HG03521 (cell line): ENCODE data around the gene UBL4A.

ENCODE experiments used
- ATAC-seq: cut with Tn5 transposase; IDR thresholded peaks from one replicate; pipeline ENCODE4 v1.9.1; 2021; ENCODE audit warnings: mild to moderate bottlenecking, moderate library complexity; ENCODE audit not compliant: unreplicated experiment

The UBL4A gene

GRCh38 chrX:154466036-154466435, 20.4 kb downstream of the UBL4A start:
- ATAC-seq, result no peak

GRCh38 chrX:154465601-154466000, 20.8 kb downstream of the UBL4A start:
- no peak for ATAC-seq

- no peak for ATAC-seq
Measured at GRCh38 chrX:154464806-154465365, 21.5 kb downstream of the UBL4A start.

GRCh38 chrX:154463611-154464220, 22.7 kb downstream of the UBL4A start:
- no peak for ATAC-seq

GRCh38 chrX:154462396-154462795, 24.0 kb downstream of the UBL4A start:
- ATAC-seq, result no peak

GRCh38 chrX:154460326-154460725, 26.1 kb downstream of the UBL4A start:
- ATAC-seq, result no peak

- no peak for ATAC-seq
Measured at GRCh38 chrX:154459832-154460231, 26.6 kb downstream of the UBL4A start.

GRCh38 chrX:154458954-154459778, 27.2 kb downstream of the UBL4A start:
- no peak for ATAC-seq

GRCh38 chrX:154458116-154458953, 28.1 kb downstream of the UBL4A start, which contains the start of gene PLXNA3:
Gene PLXNA3, plus strand, starts transcription at chrX:154458281. Its CDS starts 1,903 bp downstream, at chrX:154460184.
- ATAC-seq, result peak; percentile 46

GRCh38 chrX:154457491-154458115, 28.8 kb downstream of the UBL4A start:
- peak; percentile 44 for ATAC-seq

GRCh38 chrX:154452823-154453222, 33.6 kb downstream of the UBL4A start:
- ATAC-seq, result no peak

GRCh38 chrX:154450312-154450711, 36.1 kb downstream of the UBL4A start:
- no peak for ATAC-seq

- no peak for ATAC-seq
Measured at GRCh38 chrX:154449618-154450017, 36.8 kb downstream of the UBL4A start.

GRCh38 chrX:154448484-154448883, 37.9 kb downstream of the UBL4A start:
- no peak for ATAC-seq

GRCh38 chrX:154446430-154446829, 40.0 kb downstream of the UBL4A start:
- ATAC-seq, result no peak

GRCh38 chrX:154445776-154446175, 40.6 kb downstream of the UBL4A start:
- no peak for ATAC-seq

GRCh38 chrX:154444755-154445246, 41.6 kb downstream of the UBL4A start:
- ATAC-seq, result no peak

- ATAC-seq, result peak; percentile 84
Measured at GRCh38 chrX:154443992-154444754, 42.2 kb downstream of the UBL4A start, which contains the start of gene FAM50A. Gene FAM50A, plus strand, starts transcription at chrX:154444141. Its CDS starts 95 bp downstream, at chrX:154444236.

- ATAC-seq, result no peak
Measured at GRCh38 chrX:154443479-154443910, 42.9 kb downstream of the UBL4A start.
